Right ventricle myocardium inferior (tissue), 1 donor: ENCODE data around the gene CENPVL1. TPM values are rescaled to one million over a fixed set of nuclear protein-coding genes. Genes with fewer than 3 reads are reported as not detected.
"Not testable (repeated sequence)": the region's sequence is repeated elsewhere in the genome, so short reads cannot be mapped to it uniquely, and the experiment has no call there.

Experiments used
- ATAC-seq: fragments of 200-7000 bp; cut with Tn5 transposase; one replicate; pipeline ENCODE4 v1.9.1; 2020; ENCODE audit warnings: mild to moderate bottlenecking, moderate library complexity
- DNase-seq: peaks from one replicate; pipeline ENCODE4 v3.0.0; 2021; ENCODE audit errors: missing footprints
- intact Hi-C: fragments of 100-400 bp; cut with DNase I; formaldehyde crosslinking; loops from one replicate; pipeline ENCODE4 v1.11.0; 2022
- long read RNA-seq: library from polyadenylated mRNA; unstranded; transcript quantifications from one replicate; pipeline ENCODE4 v2.0.0, GENCODE V29; 2021
- total RNA-seq: library from RNA; stranded (reverse); fragmentation: NEBNext Ultra II Directional; extraction: Animal tissue kit (Norgen Biotek cat#: 25700); gene quantifications from one replicate; pipeline ENCODE4 v1.2.1, GENCODE V29; 2021
- donor health status: DM: no; HTN: yes; CAD: no; lungs with severe emphysema.

Gene CENPVL1
- total RNA-seq: not detected
- long read RNA-seq: 0 reads

DNA sequence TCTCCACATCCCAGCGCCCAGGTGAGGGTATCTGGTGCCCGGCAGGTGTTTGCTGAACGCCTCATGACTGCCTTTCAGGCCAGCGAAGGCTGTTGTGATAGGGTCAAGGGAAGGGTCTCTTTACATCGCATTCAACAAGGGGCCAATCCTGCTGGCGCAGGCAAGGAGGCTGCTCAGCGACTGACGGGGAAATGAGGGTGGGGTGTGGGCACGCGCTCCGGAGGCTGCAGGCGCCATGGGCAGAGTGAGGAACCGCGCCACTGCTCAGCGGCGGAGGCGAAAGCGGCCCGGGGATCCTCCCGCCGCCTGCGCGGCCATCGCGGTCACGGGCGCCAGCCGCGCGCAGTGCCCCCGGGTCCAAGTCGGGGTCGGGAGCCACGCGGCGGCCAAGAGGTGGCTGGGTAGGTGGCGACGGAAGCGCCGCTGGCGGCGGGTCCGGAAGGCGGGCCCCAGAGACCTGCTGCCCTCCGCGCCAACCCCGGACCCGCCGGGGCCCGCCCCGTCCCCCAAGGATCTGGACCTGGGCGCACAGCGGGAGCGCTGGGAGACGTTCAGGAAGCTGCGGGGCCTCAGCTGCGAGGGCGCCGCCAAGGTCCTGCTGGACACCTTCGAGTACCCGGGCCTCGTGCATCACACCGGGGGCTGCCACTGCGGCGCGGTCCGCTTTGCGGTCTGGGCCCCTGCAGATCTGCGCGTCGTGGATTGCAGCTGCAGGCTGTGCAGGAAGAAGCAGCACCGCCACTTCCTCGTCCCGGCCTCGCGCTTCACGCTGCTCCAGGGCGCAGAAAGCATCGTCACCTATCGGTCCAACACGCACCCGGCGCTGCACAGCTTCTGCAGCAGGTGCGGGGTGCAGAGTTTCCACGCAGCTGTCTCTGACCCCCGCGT is at the start of gene CENPVL1:
CENPVL1 (plus strand) TSS at position 236 of the 888 bp plus-strand sequence; CDS start at position 236, 0 bp downstream.
- ATAC-seq, DNase-seq, intact Hi-C loops: not testable (repeated sequence)

DNA sequence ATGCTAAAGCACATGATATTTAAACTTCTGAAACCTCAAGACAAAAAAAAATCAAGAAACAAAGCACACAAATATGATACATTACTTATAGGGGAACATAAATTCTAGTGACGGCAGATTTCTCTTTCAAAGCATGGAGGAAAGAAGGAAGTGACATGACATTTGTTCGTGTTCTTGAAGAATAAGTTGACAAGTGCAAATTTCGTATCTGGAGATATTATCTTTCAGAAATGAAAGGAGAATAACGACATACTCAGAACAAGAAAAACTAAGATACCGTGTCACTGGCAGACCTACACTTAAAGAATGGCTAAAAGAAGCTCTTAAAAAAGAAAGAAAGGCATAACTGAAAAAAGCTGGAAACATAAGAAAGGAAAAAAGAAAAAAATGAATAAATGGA is 44.3 kb upstream of the CENPVL1 start:
- intact Hi-C loops: no loop called here
- no peak for ATAC-seq
- DNase-seq: no peak

GRCh38 chrX:51679689-51680433 is 30.5 kb upstream of the CENPVL1 start:
- ATAC-seq, intact Hi-C loops, DNase-seq: not testable (repeated sequence)

DNA sequence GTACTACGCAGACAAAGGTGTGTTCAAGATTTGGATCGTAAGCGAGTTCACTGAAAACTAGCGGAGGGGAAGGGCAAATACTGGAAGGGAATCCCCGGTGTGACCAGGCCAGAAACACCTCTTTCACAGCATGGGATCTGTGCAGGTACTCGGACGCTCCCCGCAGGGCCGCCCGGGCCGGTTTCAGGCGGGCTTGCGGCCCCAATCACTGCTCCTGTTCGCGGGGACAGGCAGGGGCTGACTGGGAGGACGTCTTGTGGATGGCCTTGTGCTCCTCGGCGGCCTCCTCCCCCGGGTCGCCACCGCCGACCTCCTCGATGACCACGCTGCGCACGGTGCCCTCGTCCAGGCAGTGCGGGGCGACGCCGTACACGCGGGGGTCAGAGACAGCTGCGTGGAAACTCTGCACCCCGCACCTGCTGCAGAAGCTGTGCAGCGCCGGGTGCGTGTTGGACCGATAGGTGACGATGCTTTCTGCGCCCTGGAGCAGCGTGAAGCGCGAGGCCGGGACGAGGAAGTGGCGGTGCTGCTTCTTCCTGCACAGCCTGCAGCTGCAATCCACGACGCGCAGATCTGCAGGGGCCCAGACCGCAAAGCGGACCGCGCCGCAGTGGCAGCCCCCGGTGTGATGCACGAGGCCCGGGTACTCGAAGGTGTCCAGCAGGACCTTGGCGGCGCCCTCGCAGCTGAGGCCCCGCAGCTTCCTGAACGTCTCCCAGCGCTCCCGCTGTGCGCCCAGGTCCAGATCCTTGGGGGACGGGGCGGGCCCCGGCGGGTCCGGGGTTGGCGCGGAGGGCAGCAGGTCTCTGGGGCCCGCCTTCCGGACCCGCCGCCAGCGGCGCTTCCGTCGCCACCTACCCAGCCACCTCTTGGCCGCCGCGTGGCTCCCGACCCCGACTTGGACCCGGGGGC is 28.2 kb upstream of the CENPVL1 start:
- not testable (repeated sequence) for ATAC-seq, DNase-seq

GRCh38 chrX:51682720-51683062 is 27.6 kb upstream of the CENPVL1 start, which contains the start of gene CENPVL2:
Gene CENPVL2 (minus strand): TSS chrX:51682831. CDS start chrX:51682831, 0 bp downstream.
- DNase-seq, ATAC-seq, intact Hi-C loops: not testable (repeated sequence)

More for the DNA sequence above, 28.2 kb upstream of the CENPVL1 start:
- intact Hi-C loops: not testable (repeated sequence)

GRCh38 chrX:51694254-51694653 is 16.1 kb upstream of the CENPVL1 start:
- DNase-seq: no peak
- intact Hi-C loops: no loop called here
- ATAC-seq: no peak

DNA sequence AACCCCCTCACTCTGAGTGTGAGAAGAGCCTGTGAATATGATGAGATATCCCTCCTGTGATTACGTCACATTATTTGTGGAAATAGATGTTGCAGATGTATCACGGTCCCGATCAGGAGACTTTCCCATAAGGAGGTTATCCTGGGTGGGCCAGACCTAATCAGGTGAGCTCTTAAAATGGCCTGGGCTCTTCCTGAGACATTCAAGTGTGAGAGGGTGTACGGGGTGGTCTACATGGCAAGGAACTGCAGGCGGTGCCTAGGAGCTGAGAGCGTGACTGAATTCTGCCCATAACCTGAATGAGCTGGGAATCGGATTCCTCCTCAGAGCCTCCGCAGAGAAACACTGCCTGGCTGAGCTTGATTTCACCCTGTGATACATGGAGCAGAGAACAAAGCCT is 12.9 kb upstream of the CENPVL1 start:
- ATAC-seq (no peak), DNase-seq (no peak)
- intact Hi-C loops: no loop called here

DNA sequence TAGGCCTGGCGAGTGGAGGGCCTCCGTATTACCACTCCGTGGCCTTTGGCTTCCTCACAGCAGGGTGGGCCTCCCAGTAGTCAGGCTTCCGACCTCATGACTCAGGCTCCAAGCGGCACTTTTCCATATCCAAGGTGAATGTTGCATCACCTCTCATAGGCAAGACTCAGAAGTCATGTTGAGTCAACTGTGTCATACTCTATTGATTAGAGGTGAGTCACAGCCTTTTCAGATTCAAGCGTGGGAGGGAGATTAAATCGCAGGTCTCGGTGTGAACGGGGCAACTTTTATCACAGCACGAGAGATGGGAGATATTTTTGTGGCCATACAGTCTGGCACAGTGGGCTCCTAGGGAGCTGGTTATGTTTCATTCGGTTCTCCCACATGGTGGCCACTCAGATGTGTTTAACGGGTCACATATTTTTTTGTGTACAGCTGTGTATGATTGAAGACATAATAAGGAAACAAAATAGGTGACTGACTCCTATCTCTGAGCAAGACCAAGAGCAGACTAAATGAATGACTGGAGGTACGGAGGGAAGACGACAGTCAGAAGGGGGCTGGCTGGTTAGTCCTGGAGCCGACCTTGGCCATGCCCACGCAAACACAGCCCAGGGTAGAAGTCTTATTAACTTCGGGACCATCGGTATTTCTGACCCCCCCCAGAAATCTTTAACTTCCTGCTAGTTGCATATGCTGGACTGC is 2.8 kb downstream of the CENPVL1 start:
- DNase-seq, ATAC-seq, intact Hi-C loops: not testable (repeated sequence)

GRCh38 chrX:51728202-51728601 is 17.9 kb downstream of the CENPVL1 start:
- ATAC-seq: no peak
- no peak for DNase-seq
- intact Hi-C loops: no loop called here

DNA sequence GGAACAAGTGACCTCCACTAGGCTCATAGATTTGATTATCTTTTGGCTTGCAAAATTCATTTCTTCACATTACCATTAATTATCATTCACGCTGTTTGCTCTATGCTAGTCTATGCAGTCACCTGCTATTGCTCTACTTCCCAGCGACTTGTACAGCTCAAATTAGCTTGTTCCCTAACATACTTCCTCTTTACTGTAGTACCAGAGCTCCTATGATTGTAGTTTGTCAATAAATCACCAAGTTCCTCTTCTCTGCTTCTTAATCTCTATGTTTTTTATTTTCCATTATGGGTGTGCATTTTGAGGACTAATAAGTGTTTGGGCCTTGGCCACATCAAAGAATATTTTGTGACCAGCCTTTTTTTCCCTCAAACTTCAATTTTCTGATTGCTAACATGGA is 26.8 kb downstream of the CENPVL1 start:
- no peak for ATAC-seq
- DNase-seq: no peak
- intact Hi-C loops: no loop called here

- ATAC-seq (no peak), DNase-seq (no peak)
- intact Hi-C loops: no loop called here
Measured at GRCh38 chrX:51742586-51742985, 32.3 kb downstream of the CENPVL1 start.

DNA sequence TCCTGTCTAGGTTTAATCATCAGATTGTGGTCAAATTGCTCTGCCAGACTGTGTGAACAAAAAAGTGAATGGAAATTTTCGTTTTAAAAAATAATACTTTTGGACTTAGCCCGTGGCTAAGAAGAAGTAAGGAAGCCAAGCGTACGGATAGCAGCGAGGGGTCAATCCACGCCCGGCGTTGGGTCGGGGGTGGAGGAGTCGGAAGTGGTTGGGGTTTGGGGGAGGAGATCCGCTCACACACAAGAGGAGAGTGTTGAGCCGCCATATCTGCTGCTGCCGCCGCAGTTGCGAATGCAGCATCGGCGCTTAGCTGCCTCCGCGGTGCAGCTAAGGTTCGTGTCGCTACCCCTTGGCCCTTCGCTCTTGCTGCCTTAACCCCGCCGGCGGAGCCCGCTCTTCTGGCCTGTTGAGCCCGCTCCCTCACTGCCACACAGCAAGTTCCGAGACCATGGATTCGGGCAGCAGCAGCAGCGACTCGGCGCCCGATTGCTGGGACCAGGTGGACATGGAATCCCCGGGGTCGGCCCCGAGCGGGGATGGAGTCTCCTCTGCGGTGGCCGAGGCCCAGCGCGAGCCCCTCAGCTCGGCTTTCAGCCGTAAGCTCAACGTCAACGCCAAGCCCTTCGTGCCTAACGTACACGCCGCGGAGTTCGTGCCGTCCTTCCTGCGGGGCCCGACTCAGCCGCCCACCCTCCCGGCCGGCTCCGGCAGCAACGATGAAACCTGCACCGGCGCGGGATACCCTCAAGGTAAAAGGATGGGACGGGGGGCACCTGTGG is 33.1 kb downstream of the CENPVL1 start, which contains the start of gene GSPT2:
GSPT2 (plus strand) TSS at position 264 of the 779 bp plus-strand sequence; CDS start at position 449, 185 bp downstream.
- ATAC-seq (peak; percentile 98), DNase-seq (peak; percentile 72)
- intact Hi-C loops: no loop called here

DNA sequence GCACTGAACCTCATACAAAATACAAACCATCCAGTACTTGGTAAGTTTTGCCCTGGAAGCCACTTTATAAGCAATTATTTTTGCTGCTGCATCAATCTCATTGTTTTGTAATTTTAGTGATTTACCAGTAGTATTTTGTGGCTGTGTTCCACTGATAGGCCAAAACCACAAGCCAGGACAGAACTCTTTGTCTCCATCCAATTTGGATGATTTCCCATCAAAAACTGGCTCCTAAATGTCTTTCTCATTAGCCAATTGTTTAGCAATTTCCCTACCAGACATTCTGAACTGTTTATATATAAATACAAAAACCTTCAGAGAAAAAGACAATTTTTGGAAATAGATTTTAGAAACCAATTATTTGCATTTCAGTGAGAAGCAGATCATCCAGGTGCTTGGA is 37.4 kb downstream of the CENPVL1 start:
- ATAC-seq: no peak
- intact Hi-C loops: no loop called here

DNA sequence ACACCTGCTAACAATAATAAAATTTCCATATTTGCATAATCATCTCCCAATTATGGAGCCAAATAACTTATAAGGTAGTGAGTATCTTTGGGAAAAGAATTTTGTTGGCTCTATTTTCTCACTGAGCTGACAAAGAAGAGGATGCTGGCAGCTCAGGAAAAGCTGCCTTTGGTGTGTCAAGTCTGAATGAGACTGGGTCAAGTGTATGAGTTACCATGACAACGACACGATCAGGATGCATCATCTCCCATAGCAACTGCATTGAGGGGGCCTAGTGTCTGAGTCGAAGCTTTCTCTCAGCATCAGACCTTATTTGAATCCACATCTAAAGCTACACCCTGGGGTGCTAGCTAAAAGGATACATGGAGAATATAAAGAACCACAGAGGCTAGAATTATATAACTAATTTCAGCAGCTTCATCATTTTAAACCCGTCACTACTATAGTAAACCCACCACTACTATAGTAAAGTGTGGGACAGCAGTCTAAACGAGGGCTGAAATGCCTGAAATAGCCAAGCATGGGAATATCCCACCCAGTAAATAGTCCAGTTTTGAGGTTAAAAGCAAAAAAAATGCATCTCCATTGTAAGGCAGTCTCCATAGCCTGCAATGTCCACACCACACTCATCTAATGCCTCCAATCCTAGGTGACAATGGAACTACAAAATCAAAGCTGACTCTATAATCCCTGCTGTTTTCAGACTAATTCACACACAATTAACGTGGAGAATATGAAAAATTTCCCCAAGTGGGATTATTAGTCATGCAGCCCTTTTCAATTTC is 48.9 kb downstream of the CENPVL1 start:
- intact Hi-C loops: no loop called here
- DNase-seq: no peak
- no peak for ATAC-seq

More for the DNA sequence above, 37.4 kb downstream of the CENPVL1 start:
- no peak for DNase-seq

DNA sequence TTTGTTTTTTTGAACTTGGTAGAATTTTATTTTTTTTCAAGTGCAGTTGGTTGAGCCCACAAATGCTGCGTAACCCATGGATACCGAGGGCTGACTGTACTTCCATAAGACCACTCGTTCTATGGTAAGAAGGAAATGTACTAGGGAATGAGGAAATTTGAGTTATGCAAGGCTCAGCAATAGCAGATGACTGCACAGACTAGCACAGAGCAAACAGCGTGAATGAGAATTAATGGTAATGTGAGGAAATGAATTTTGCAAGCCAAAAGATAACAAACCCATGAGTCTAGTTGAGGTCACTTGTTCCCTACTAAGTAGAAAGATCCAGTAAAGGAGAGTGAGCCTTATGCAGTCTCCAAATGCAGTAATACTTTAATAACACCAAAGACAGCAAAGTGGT is 50.3 kb downstream of the CENPVL1 start:
- no peak for ATAC-seq
- intact Hi-C loops: no loop called here
- no peak for DNase-seq
